Vagina (tissue), 2 donors: ENCODE results near the gene MAGI3. TPM values are rescaled to one million over a fixed set of nuclear protein-coding genes. Genes with fewer than 3 reads are reported as not detected.

Source experiments
- DNase-seq, 2 donors: peaks; one replicate each; pipeline ENCODE4 v3.0.0-alpha.2; 2017; ENCODE audit errors: extremely low spot score in 2 of 2
- H3K27ac ChIP-seq: fragments of 200-600 bp; sonication (generic); one replicate; pipeline ENCODE4 v1.5.1; 2019
- H3K27me3 ChIP-seq: fragments of 200-600 bp; sonication (generic); one replicate; pipeline ENCODE4 v1.5.1; 2019
- H3K36me3 ChIP-seq, 2 donors: fragments of 200-600 bp; sonication (generic); one replicate each; pipeline ENCODE4 v1.5.1; 2017 to 2019
- H3K4me1 ChIP-seq: fragments of 200-600 bp; sonication (generic); one replicate; pipeline ENCODE4 v1.5.1; 2019
- H3K4me3 ChIP-seq, 2 donors: fragments of 200-600 bp; sonication (generic); 1 replicate in 1 of 2; 2 replicates in 1 of 2; pipeline ENCODE4 v1.5.1; 2016 to 2019
- H3K9me3 ChIP-seq: fragments of 200-600 bp; sonication (generic); one replicate; pipeline ENCODE4 v1.5.1; 2019
- CTCF ChIP-seq, 3 experiments: fragments of 450-650 bp in 2 of 3; fragments of 200-600 bp in 1 of 3; sonication (generic) in 1 of 3; IDR thresholded peaks; one replicate each; pipeline ENCODE4 v1.5.1; 2017 to 2019; ENCODE audit warnings: antibody characterized with exemption in 3 of 3, mild to moderate bottlenecking in 2 of 3, moderate library complexity in 2 of 3
- POLR2A ChIP-seq, 2 donors: fragments of 450-650 bp; IDR thresholded peaks; one replicate each; pipeline ENCODE4 v1.6.1; 2017; ENCODE audit warnings: antibody characterized with exemption in 2 of 2, mild to moderate bottlenecking in 2 of 2, moderate library complexity in 2 of 2
- POLR2AphosphoS5 ChIP-seq, 2 donors: sonication (generic); formaldehyde crosslinking; IDR thresholded peaks; one replicate each; pipeline ENCODE4 v1.9.0; 2017; ENCODE audit warnings: antibody characterized with exemption in 2 of 2, mild to moderate bottlenecking in 2 of 2, low read depth in 1 of 2; ENCODE audit not compliant: insufficient read depth in 1 of 2
- intact Hi-C: fragments of 100-400 bp; cut with DNase I; formaldehyde crosslinking; loops from one replicate; pipeline ENCODE4 v1.15.1; 2023
- total RNA-seq: library from RNA; depleted of rRNA; stranded (reverse); fragments of >200 nt; gene quantifications from one replicate; pipeline ENCODE4 v1.2.3, GENCODE V29; 2016

Gene MAGI3
- total RNA-seq, 1 donor from 2014 or later = 18.4 TPM

GRCh38 chr1:113681596-113682337 is 291.5 kb downstream of the MAGI3 start:
- H3K27me3 ChIP-seq = no peaks in the 10 kb centered on the region
- DNase-seq = no peak
- H3K4me3 ChIP-seq = no peak overlapping the region
- H3K9me3 ChIP-seq = no peaks in the 10 kb centered on the region
- H3K27ac ChIP-seq = no peak overlapping the region
- H3K4me1 ChIP-seq = peaks cover 15% of the 10 kb centered on the region
- TF ChIP-seq CTCF (IDR thresholded peaks at IDR 0.05) (no peak), POLR2AphosphoS5 (IDR thresholded peaks at IDR 0.05; ENCODE audit: insufficient read depth in 1 of 2, low read depth in 1 of 2) (no peak), POLR2A (IDR thresholded peaks at IDR 0.05) (no peak)
- intact Hi-C loops = loop anchor here (5.0 kb wide), 1 partner anchor 539 kb away; no protein-coding TSS in a partner anchor
- H3K36me3 ChIP-seq = no peaks in the 10 kb centered on the region

GRCh38 chr1:113683384-113684152 is 293.3 kb downstream of the MAGI3 start:
- peaks cover 6% of the 10 kb centered on the region for H3K4me1 ChIP-seq
- no peaks in the 10 kb centered on the region for H3K9me3 ChIP-seq
- TF ChIP-seq POLR2AphosphoS5 (IDR thresholded peaks at IDR 0.05; ENCODE audit: insufficient read depth in 1 of 2, low read depth in 1 of 2) (no peak), POLR2A (IDR thresholded peaks at IDR 0.05) (no peak), CTCF (IDR thresholded peaks at IDR 0.05) (no peak)
- no peak for DNase-seq
- no peak overlapping the region for H3K4me3 ChIP-seq
- H3K36me3 ChIP-seq = no peaks in the 10 kb centered on the region
- peak overlapping the region; percentile 53 for H3K27ac ChIP-seq
- no peaks in the 10 kb centered on the region for H3K27me3 ChIP-seq
- intact Hi-C loops = loop anchor here (5.0 kb wide), 1 partner anchor 541 kb away; no protein-coding TSS in a partner anchor

GRCh38 chr1:113684153-113684541 is 293.8 kb downstream of the MAGI3 start:
- Histone ChIP-seq H3K4me3 (no peak overlapping the region), H3K36me3 (no peaks in the 10 kb centered on the region), H3K9me3 (no peaks in the 10 kb centered on the region), H3K4me1 (peaks cover 6% of the 10 kb centered on the region), H3K27me3 (no peaks in the 10 kb centered on the region), H3K27ac (peak overlapping the region; percentile 53)
- TF ChIP-seq POLR2A (IDR thresholded peaks at IDR 0.05) (no peak), CTCF (IDR thresholded peaks at IDR 0.05) (no peak), POLR2AphosphoS5 (IDR thresholded peaks at IDR 0.05; ENCODE audit: insufficient read depth in 1 of 2, low read depth in 1 of 2) (no peak)
- intact Hi-C loops = loop anchor here (5.0 kb wide), 1 partner anchor 542 kb away; no protein-coding TSS in a partner anchor
- DNase-seq = no peak

- no peak for DNase-seq
- H3K4me1 ChIP-seq = peaks cover 6% of the 10 kb centered on the region
- TF ChIP-seq CTCF (IDR thresholded peaks at IDR 0.05) (no peak), POLR2AphosphoS5 (IDR thresholded peaks at IDR 0.05; ENCODE audit: insufficient read depth in 1 of 2, low read depth in 1 of 2) (no peak)
- H3K27me3 ChIP-seq = no peaks in the 10 kb centered on the region
- no peak overlapping the region for H3K4me3 ChIP-seq
- H3K27ac ChIP-seq = no peak overlapping the region
- no peaks in the 10 kb centered on the region for H3K9me3 ChIP-seq
- intact Hi-C loops = no loop called here
- H3K36me3 ChIP-seq = no peaks in the 10 kb centered on the region
Measured at GRCh38 chr1:113686891-113687618, 296.7 kb downstream of the MAGI3 start.
